B cell (primary cell): Measurements from ENCODE around the gene SLC16A12. TPM values are rescaled to one million over a fixed set of nuclear protein-coding genes. Genes with fewer than 3 reads are reported as not detected.

Experiments used
- ATAC-seq: fragments of 200-7000 bp; cut with Tn5 transposase; one replicate; pipeline ENCODE4 v1.10.0; 2021; ENCODE audit warnings: low read depth, mild to moderate bottlenecking, moderate number of reproducible peaks, moderate library complexity
- CTCF ChIA-PET: fragments of 350-600 bp; sonication (Branson Sonifier 250); formaldehyde crosslinking; loops from one replicate; lab custom pipeline; 2021; ENCODE audit warnings: antibody characterized with exemption, inconsistent platforms; lab: Charles Lee
- POLR2A ChIA-PET: fragments of 350-600 bp; sonication (Branson Sonifier 250); formaldehyde crosslinking; loops from one replicate; lab custom pipeline; 2021; ENCODE audit warnings: antibody characterized with exemption; lab: Charles Lee
- DNase-seq: peaks from one replicate; pipeline ENCODE4 v3.0.0; 2013
- H2AFZ ChIP-seq: 2 replicates; pipeline ENCODE4 v1.6.1; 2012; ENCODE audit warnings: mild to moderate bottlenecking, low read depth, low read length; ENCODE audit not compliant: insufficient read depth, poor library complexity, severe bottlenecking
- H3K27ac ChIP-seq, 2 donors: 1 replicate in 1 of 2; 2 replicates in 1 of 2; pipeline ENCODE4 v1.5.1; 2012 to 2013; ENCODE audit warnings: low read length in 2 of 2, mild to moderate bottlenecking in 2 of 2, moderate library complexity in 1 of 2
- H3K27me3 ChIP-seq, 4 experiments: fragments of 200-600 bp in 1 of 4; sonication (generic) in 1 of 4; replicated peaks in 1 of 4; 1 replicate in 2 of 4; 2 replicates in 2 of 4; pipeline versions ENCODE4 v1.6.1 to v1.7.0; 2013 to 2016; ENCODE audit warnings: low read length in 3 of 4, mild to moderate bottlenecking in 2 of 4, mixed read lengths in 1 of 4, moderate library complexity in 1 of 4; ENCODE audit not compliant: insufficient read depth in 4 of 4, control insufficient read depth in 3 of 4; ENCODE audit errors: control extremely low read depth in 1 of 4
- H3K36me3 ChIP-seq, 2 experiments: replicated peaks in 1 of 2; 1 replicate in 1 of 2; 2 replicates in 1 of 2; pipeline versions ENCODE4 v1.6.1 to v1.7.1; 2013; ENCODE audit warnings: low read length in 1 of 2; ENCODE audit not compliant: insufficient read depth in 2 of 2, control insufficient read depth in 1 of 2; ENCODE audit errors: control extremely low read depth in 1 of 2, extremely low read depth in 1 of 2
- H3K4me1 ChIP-seq, 2 donors: fragments of 200-600 bp in 1 of 2; sonication (generic) in 1 of 2; 1 replicate in 1 of 2; 2 replicates in 1 of 2; pipeline versions ENCODE4 v1.5.1 to v1.6.1; 2013 to 2017; ENCODE audit warnings: low read length in 2 of 2; ENCODE audit not compliant: control insufficient read depth in 2 of 2, insufficient read depth in 2 of 2
- H3K4me2 ChIP-seq: replicated peaks from 2 replicates; pipeline ENCODE3; 2012; ENCODE audit warnings: mild to moderate bottlenecking, low read depth, low read length; ENCODE audit not compliant: poor library complexity, severe bottlenecking
- H3K4me3 ChIP-seq, 5 experiments: fragments of 200-600 bp in 1 of 5; sonication (generic) in 1 of 5; 1 replicate in 3 of 5; 2 replicates in 2 of 5; pipeline versions ENCODE4 v1.5.1 to v1.7.0; 2011 to 2016; ENCODE audit warnings: low read length in 4 of 5, mild to moderate bottlenecking in 4 of 5, low read depth in 2 of 5, control low read depth in 1 of 5, moderate library complexity in 1 of 5; ENCODE audit not compliant: insufficient read depth in 1 of 5; ENCODE audit errors: control extremely low read depth in 1 of 5, extremely low read depth in 1 of 5
- H3K79me2 ChIP-seq: fragments of 200-600 bp; sonication (generic); one replicate; pipeline ENCODE4 v1.6.0; 2016; ENCODE audit warnings: low read length; ENCODE audit not compliant: control insufficient read depth, insufficient read depth
- H3K9ac ChIP-seq: fragments of 200-600 bp; sonication (generic); 2 replicates; pipeline ENCODE4 v1.6.1; 2017; ENCODE audit warnings: mild to moderate bottlenecking, low read length, moderate library complexity
- H3K9me3 ChIP-seq, 3 donors: one replicate each; pipeline versions ENCODE4 v1.6.1 to v1.7.1; 2013; ENCODE audit warnings: low read length in 2 of 3; ENCODE audit not compliant: control insufficient read depth in 2 of 3, insufficient read depth in 1 of 3; ENCODE audit errors: control extremely low read depth in 1 of 3
- H4K20me1 ChIP-seq: 2 replicates; pipeline ENCODE4 v1.6.0; 2012; ENCODE audit warnings: mild to moderate bottlenecking, low read length; ENCODE audit not compliant: insufficient read depth, control insufficient read depth, poor library complexity, severe bottlenecking
- H3K27ac Mint-ChIP-seq: one replicate; pipeline ENCODE4 v1.8.0; 2021; ENCODE audit warnings: mixed read lengths
- H3K27me3 Mint-ChIP-seq: one replicate; pipeline ENCODE4 v1.8.0; 2021; ENCODE audit warnings: mixed read lengths
- H3K4me1 Mint-ChIP-seq: one replicate; pipeline ENCODE4 v1.8.0; 2021; ENCODE audit warnings: mixed read lengths
- H3K4me3 Mint-ChIP-seq: one replicate; pipeline ENCODE4 v1.8.0; 2021; ENCODE audit warnings: mixed read lengths
- H3K9me3 Mint-ChIP-seq: one replicate; pipeline ENCODE4 v1.8.0; 2022; ENCODE audit warnings: mixed read lengths; ENCODE audit not compliant: insufficient read depth
- EZH2 ChIP-seq: IDR thresholded peaks from 2 replicates; pipeline ENCODE4 v1.6.1; 2012; ENCODE audit warnings: borderline replicate concordance, low read depth, mild to moderate bottlenecking, moderate library complexity, low read length; ENCODE audit not compliant: insufficient read depth, poor library complexity, severe bottlenecking
- WGBS: methylation state at CpG from one replicate; pipeline ENCODE4 v1.1.5; 2013; ENCODE audit warnings: missing lambda C conversion rate; ENCODE audit not compliant: insufficient coverage; 5-methylcytosine and 5-hydroxymethylcytosine counted together
- intact Hi-C: fragments of 100-400 bp; cut with micrococcal nuclease; formaldehyde crosslinking; loops from one replicate; pipeline ENCODE4 v1.10.0; 2022
- polyA plus RNA-seq: library from polyadenylated mRNA; depleted of rRNA; stranded (reverse); fragments of >200 nt; gene quantifications from 2 replicates; pipeline ENCODE4 v1.2.3, GENCODE V29; 2012
- total RNA-seq, 2 donors: library from RNA; stranded (reverse); fragments of 120-200 nt in 1 of 2; gene quantifications; 1 replicate in 1 of 2; 2 replicates in 1 of 2; pipeline versions ENCODE4 v1.2.3 to v1.2.4, GENCODE V29; 2013 to 2022
- TF ChIP-seq, protein P1 (sequence below): fragments of 200-600 bp; IDR thresholded peaks from one replicate; pipeline ENCODE4 v1.8.0; 2022; ENCODE audit warnings: antibody characterized with exemption, mild to moderate bottlenecking

The SLC16A12 gene
- total and polyA plus RNA-seq, 2 donors (not counting 1 experiment from before 2014, with no cell fraction given): not detected

DNA sequence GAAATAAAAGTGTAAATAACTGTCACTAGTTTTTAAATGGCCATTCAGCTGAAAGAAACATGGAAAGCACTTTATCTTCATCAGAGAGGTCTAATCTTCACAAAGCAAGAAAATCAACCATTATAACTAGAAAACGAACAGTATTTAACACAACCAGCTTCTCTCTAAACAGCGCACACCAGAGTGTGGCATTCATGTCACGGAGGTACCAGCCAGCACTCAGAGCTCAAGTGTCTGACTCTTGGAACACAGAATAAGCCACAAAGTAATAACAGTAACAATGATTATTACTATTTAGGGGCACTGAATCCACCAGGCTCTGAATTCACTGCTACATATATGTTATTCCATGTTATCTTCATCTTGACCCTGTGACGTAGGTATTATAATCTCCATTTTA, 60.9 kb downstream of the SLC16A12 start:
- H3K27me3 ChIP-seq: no peaks in the 10 kb centered on the region
- ATAC-seq: no peak
- no CpG with 5 or more reads among the region's 4 CpGs for WGBS
- DNase-seq: no peak
- no peak overlapping the region for H2AFZ ChIP-seq
- H3K9ac ChIP-seq: no peak overlapping the region
- no peaks in the 10 kb centered on the region for H3K9me3 ChIP-seq
- peaks cover 15% of the 10 kb centered on the region for H3K4me1 Mint-ChIP-seq
- H3K4me3 Mint-ChIP-seq: no peak overlapping the region
- CTCF ChIA-PET: no interaction called here
- H3K79me2 ChIP-seq: no peaks in the 10 kb centered on the region
- H3K4me2 ChIP-seq: no peak overlapping the region
- no peaks in the 10 kb centered on the region for H3K36me3 ChIP-seq
- no peak overlapping the region for H3K4me3 ChIP-seq
- no peak overlapping the region for H3K27ac ChIP-seq
- no peak overlapping the region for H3K27ac Mint-ChIP-seq
- POLR2A ChIA-PET: interaction anchor here (0.5 kb wide), 1 partner anchor 74 kb away, joined by 4 read pairs; no protein-coding TSS in a partner anchor
- no peaks in the 10 kb centered on the region for H3K9me3 Mint-ChIP-seq
- H3K4me1 ChIP-seq: peaks cover 12 to 16% of the 10 kb centered on the region in 2 donors
- TF ChIP-seq EZH2: no peak
- TF ChIP-seq, protein P1, sequence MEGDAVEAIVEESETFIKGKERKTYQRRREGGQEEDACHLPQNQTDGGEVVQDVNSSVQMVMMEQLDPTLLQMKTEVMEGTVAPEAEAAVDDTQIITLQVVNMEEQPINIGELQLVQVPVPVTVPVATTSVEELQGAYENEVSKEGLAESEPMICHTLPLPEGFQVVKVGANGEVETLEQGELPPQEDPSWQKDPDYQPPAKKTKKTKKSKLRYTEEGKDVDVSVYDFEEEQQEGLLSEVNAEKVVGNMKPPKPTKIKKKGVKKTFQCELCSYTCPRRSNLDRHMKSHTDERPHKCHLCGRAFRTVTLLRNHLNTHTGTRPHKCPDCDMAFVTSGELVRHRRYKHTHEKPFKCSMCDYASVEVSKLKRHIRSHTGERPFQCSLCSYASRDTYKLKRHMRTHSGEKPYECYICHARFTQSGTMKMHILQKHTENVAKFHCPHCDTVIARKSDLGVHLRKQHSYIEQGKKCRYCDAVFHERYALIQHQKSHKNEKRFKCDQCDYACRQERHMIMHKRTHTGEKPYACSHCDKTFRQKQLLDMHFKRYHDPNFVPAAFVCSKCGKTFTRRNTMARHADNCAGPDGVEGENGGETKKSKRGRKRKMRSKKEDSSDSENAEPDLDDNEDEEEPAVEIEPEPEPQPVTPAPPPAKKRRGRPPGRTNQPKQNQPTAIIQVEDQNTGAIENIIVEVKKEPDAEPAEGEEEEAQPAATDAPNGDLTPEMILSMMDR: no peak
- H3K27me3 Mint-ChIP-seq: peaks cover 6% of the 10 kb centered on the region
- no peaks in the 10 kb centered on the region for H4K20me1 ChIP-seq
- intact Hi-C loops: no loop called here

DNA sequence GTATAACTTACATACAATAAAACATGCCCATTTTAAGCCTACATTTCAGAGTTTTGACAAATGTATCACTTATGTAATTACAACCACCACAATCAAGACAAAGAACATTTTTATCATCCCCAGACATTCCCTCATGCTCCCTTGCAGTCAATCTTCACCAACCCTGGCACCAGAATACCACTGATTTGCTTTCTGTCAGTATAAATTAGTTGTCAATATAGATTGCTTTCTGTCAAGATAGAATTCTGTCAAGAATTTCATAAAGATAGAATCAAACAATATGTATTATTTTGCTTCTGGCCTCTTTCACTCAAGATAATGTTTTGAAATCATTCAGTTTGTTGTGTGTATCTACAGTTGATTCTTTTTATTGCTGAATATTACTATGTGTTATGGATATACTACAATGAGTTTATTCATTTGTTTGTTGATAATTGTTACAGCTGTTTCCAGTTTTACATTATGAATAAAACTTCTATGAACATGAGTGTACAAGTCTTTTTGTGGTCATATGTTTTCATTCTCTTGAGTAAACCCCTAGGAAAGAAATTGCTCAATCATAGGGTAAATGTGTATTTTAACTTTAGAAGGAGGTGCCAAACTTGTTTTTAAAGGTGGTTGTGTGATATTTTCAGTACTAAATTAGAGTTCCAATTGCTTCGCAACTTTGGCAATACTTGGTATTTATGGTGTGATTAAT, 64.1 kb downstream of the SLC16A12 start:
- CTCF ChIA-PET: no interaction called here
- peaks cover 10% of the 10 kb centered on the region for H3K27me3 Mint-ChIP-seq
- H3K4me1 Mint-ChIP-seq: peaks cover 2% of the 10 kb centered on the region

More for the DNA sequence above, 64.1 kb downstream of the SLC16A12 start:
- H3K27me3 ChIP-seq: no peaks in the 10 kb centered on the region
- H3K9me3 Mint-ChIP-seq: no peaks in the 10 kb centered on the region
- no peak overlapping the region for H3K4me3 ChIP-seq
- H4K20me1 ChIP-seq: no peaks in the 10 kb centered on the region
- WGBS: no CpG with 5 or more reads among the region's 1 CpG
- intact Hi-C loops: no loop called here
- no peak overlapping the region for H3K4me3 Mint-ChIP-seq
- H3K36me3 ChIP-seq: no peaks in the 10 kb centered on the region
- H3K79me2 ChIP-seq: no peaks in the 10 kb centered on the region
- no peak overlapping the region for H3K9ac ChIP-seq
- TF ChIP-seq, protein P1: no peak
- no peak for TF ChIP-seq EZH2
- H3K27ac Mint-ChIP-seq: no peak overlapping the region
- H3K9me3 ChIP-seq: no peaks in the 10 kb centered on the region
- DNase-seq: no peak
- POLR2A ChIA-PET: no interaction called here
- no peak overlapping the region for H2AFZ ChIP-seq
- no peak for ATAC-seq
- H3K4me2 ChIP-seq: no peak overlapping the region
- H3K4me1 ChIP-seq: peaks cover 0 to 2% of the 10 kb centered on the region in 2 donors
- H3K27ac ChIP-seq: no peak overlapping the region
